ENCODE data around the gene C19orf47.
"Not testable (repeated sequence)": the region's sequence is repeated elsewhere in the genome, so short reads cannot be mapped to it uniquely, and the experiment has no call there.

C19orf47 gene

GRCh38 chr19:40374084-40374483 lies 25.9 kb upstream of the C19orf47 start:
- DNase-seq, result no peak

DNA sequence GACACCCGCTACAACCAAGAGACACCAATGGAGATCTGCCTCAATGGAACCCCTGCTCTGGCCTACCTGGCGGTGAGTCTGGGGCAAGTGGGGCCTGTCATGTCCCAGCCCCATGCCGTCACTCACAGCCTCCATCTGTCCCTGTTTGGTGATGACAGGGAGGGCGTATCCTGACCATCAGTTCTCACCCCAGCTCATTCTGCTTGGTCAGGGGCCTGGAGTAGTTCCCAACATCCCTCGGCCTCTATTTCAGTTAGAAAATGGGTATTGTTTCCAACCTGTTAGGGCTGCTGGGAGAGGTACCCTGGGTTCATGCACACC lies 23.6 kb upstream of the C19orf47 start:
- no peak for DNase-seq

DNA sequence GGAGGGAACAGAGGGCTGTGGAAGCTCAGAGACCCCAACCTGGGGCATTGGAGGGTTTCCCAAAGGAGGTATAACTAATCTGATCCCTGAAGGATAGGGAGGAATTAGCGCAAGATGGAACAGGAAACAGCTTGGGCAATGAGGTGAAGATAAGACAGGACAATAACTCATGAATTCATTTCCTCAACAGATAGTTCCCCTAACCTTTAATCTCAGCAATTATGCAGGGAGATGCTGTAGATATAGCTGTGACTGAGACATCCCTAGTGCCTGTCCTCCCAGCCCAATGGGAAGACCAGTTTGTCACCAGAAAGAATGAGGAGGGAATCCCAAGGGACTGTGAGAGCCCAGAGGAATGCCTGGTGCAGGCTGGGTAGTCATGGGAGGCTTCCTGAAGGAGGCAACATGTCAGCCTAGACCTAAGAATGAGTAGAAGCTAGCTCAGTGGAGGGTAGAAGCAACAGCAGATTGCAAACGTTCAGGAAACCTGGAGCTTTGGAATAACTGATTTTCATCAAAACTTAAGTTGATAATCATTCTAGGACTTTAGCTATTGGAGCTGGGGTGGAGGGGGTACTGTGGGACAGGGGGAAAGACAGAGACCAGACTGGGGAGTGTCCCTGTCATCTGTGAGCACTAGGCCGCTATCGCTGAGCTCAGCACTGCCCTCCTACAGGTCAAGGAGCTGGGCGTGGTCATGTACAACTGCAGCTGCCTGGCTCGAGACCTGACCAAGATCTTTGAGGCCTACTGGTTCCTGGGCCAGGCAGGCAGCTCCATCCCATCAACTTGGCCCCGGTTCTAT lies 23.0 kb upstream of the C19orf47 start:
- DNase-seq, result no peak

DNA sequence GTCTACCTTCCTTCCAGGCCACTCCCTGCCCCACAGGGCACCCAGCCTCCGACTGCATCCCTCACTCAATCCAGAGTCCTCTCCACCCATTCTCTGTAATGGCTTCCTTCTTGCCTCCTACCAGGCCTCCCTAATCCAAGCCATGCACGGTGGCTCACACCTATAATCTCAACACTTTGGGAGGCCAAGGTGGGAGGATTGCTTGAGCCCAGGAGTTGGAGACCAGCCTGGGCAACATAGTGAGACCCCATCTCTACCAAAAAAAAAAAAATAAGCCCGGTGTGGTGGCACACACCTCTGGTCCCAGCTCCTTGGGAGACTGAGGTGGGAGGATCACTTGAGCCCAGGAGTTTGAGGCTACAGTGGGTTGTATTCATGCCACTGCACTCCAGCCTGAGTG lies 22.1 kb upstream of the C19orf47 start:
- not testable (repeated sequence) for DNase-seq

DNA sequence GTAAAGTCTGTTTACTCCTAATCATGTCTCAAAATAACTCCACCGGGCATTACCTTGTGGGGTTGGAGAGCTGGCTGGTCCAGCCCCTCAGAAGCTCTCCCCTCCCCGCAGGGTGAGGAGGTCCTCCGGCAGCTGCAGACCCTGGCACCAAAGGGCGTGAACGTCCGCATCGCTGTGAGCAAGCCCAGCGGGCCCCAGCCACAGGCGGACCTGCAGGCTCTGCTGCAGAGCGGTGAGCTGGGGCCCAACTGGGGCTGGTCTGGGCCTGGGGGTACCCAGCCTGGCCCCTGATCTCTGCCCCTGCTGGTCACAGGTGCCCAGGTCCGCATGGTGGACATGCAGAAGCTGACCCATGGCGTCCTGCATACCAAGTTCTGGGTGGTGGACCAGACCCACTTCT lies 21.6 kb upstream of the C19orf47 start:
- DNase-seq, result no peak

GRCh38 chr19:40367577-40368434 lies 19.6 kb upstream of the C19orf47 start:
- DNase-seq, result no peak

DNA sequence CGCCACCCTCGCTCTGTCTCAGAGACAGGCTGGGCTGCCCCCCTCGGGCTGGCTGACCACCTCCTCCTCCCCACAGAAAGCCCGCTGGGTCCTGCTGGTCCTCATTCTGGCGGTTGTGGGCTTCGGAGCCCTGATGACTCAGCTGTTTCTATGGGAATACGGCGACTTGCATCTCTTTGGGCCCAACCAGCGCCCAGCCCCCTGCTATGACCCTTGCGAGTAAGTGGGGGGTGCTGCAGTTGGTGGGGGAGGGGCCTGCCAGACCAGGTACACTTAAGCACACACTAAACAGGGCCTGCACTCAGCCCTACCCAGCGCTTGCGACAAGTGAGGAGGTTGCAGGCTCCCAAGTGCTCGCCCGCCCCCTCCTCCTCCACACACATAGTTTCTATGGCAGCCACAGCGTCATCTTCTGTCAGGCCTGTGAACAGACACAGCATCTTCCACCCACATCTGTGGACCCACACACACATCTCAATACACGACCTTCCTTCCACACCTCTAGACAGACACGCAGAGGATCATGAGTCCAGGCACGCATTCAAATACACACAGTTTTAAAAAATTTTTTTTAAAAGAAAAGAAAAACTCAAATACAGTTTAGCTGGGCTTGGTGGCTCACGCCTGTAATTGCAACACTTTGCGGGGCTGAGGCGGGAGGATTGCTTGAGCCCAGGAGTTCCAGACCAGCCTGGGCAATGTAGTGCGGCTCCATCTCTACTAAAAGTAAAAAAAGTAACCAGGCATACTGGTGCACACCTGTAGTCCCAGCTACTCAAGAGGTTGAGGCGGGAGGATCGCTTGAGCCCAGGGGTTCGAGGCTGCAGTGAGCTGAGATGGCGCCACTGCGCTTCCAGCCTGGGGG lies 18.7 kb upstream of the C19orf47 start:
- no peak for DNase-seq

GRCh38 chr19:40365613-40366401 lies 17.6 kb upstream of the C19orf47 start:
- DNase-seq, result peak; percentile 57

- DNase-seq, result no peak
Observed at GRCh38 chr19:40365010-40365409, 16.8 kb upstream of the C19orf47 start.

DNA sequence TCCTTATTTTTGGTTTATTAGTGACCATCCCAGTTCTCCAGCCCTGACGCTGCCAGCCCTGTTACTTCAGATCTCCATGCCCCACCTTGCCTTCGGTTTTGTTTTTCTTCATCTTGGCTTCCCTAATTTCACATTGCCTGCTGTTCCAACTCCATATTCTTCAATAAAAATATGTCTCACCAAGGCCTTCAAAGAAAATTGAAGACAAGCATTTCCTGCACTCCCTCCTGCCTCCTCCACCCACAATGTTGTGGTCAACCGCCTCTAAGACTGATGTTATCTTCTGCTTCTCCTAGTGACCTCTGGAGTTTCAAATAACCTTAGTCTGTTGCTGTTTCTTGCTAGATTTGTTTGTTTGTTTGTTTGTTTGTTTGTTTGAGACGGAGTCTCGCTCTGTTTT lies 14.9 kb upstream of the C19orf47 start:
- no peak for DNase-seq

GRCh38 chr19:40362160-40362559 lies 14.0 kb upstream of the C19orf47 start:
- no peak for DNase-seq

- DNase-seq, result no peak
Observed at GRCh38 chr19:40360708-40361241, 12.6 kb upstream of the C19orf47 start.

- DNase-seq, result no peak
Observed at GRCh38 chr19:40360020-40360707, 12.0 kb upstream of the C19orf47 start.

- no peak for DNase-seq
Observed at GRCh38 chr19:40358773-40359172, 10.6 kb upstream of the C19orf47 start.

- DNase-seq, result no peak
Observed at GRCh38 chr19:40357640-40358039, 9.4 kb upstream of the C19orf47 start.

DNA sequence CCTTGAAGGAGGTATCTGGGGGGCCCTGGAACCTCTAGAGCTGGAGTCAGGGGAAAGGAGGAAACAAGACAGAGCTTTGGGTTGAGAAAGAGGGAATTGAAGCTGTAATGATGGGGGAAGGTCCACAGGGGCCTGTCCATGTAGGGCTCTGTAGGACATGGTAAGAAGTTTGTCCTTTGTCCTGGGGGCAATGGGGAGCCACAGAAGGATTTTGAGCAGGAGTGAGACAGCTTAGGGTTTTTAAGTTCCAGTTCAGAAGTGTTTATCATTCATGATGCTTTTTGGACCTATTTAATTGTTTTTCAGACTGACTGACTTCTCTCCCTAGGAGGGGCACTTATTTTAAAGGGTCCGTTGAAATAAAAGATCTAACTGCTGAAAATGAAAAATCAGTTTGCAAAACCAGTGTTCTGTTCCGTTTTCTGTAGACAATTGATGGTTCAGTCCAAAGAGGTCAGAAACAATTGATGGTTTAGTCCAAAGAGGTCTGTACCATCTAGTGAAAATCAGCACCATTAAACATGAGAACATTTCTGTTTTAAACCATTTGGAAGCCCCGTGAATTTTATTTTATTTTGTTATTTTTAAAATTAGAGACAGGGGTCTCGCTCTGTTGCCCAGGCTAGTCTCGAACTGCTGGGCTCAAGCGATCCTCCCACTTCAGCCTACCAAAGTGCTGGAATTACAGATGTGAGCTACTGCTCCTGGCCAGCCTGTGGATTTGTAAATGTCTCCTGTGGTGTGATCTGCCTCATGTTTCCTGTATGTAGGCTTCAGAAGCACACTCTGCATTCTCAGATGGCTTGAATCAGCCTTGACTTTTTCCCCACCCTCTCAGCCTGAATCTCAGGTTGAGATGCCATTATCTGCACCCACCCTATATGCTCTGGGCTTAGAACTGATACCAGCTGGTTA lies 8.7 kb upstream of the C19orf47 start:
- no peak for DNase-seq

DNA sequence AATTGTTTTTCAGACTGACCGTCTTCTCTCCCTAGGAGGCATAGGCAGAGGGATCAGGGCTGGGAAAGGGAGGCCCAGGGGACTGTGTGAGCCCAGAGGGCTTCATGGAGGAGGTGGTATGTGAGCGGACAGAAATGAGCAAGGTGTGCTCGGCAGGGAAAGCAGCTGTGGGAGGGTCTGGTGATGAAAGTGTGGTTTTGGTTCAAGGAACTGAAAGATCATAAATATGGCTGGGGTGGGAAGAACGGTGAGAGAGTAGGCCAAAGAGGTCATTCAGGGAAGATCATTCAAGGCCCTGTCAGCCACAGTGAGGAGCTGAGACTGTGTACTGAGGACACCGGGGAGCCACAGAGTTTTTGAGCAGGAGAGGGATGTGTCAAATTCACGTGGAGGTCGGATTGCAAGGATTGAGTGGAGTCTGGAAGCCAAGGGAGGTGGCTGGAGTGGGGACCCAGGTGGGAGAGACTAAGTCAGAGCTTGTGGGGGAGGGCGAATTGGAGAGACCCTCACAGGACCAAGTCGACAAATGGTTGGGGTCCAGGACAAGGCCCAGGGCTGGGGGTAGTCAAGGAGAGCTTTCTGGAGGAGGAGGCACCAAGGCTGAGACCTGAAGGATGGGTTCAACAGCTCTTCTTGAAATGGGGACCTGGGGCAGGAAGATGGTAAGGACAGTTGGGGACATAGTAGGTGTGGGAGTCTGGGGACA lies 7.9 kb upstream of the C19orf47 start:
- no peak for DNase-seq

DNA sequence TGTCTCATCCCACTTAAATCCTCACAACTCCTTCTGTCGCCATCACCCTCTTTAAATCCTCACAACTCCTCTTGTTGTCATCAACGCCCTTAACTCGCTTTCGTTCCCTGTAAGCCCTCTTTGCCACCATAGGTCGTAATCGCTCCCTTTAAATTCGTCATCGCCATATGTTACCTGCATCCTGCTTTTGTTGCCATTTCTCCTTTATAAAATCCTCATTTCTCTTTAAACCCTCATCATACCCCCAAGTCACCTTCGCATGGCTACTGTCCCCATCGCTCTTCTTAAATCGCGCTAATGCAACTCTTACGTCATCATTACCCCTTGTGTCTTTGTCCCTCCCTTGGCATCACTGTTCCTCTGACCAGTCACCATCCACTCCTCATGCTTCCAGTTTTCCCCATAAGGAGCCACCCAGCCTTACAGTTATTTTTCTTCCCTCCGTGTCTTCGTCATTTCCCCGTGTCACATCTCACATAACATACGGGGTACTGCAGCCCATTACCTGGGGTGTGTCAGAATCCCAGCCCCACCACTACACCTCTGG lies 837 bp upstream of the C19orf47 start:
- DNase-seq, result peak; percentile 6

DNA sequence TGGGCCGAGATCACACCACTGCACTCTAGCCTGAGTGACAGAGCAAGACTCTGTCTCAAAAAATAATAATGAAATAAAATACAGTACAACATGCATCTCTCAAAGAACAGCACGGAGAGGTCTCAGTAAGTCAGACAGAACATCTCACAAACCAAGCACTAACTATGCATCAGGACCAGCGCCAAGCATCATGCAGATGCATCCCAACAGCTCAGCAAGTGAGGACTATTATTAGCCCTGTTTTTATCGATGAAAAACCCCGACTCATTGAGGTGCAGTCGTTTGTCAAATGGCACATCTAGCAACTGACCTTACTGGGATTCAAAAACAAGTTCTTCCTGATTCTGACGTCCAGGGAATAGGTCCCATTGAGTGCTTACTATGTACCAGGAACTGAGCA lies 3.8 kb downstream of the C19orf47 start:
- no peak for DNase-seq

Measured in stimulated activated CD4-positive, alpha-beta T cell treated with anti-CD3 and anti-CD28 coated beads, Interleukin-1b, Interleukin-23, amount 100 ng/mL, for 48 hours (primary cell).